HG03025 (cell line): Measurements from ENCODE around the gene TDRKH.

ENCODE experiments used
- ATAC-seq: cut with Tn5 transposase; IDR thresholded peaks from one replicate; pipeline ENCODE4 v1.9.1; 2021; ENCODE audit warnings: mild to moderate bottlenecking, moderate library complexity; ENCODE audit not compliant: unreplicated experiment, low FRiP score

TDRKH gene

GRCh38 chr1:151790071-151790939 lies at the start of gene TDRKH:
Gene TDRKH, minus strand, starts transcription at chr1:151790500. Its CDS starts 7,478 bp downstream, at chr1:151783022.
- peak; percentile 92 for ATAC-seq

GRCh38 chr1:151839457-151840403 lies 49.4 kb upstream of the TDRKH start, which contains the start of gene C2CD4D:
Gene C2CD4D, minus strand, starts transcription at chr1:151839820. Its CDS starts 831 bp downstream, at chr1:151838989.
- no peak for ATAC-seq

GRCh38 chr1:151839082-151839412 lies 48.7 kb upstream of the TDRKH start:
- ATAC-seq: no peak

GRCh38 chr1:151838222-151839081 lies 48.2 kb upstream of the TDRKH start:
- ATAC-seq: no peak

- no peak for ATAC-seq
Measured at GRCh38 chr1:151837884-151838221, 47.6 kb upstream of the TDRKH start.

GRCh38 chr1:151837197-151837596 lies 46.9 kb upstream of the TDRKH start:
- ATAC-seq: no peak

GRCh38 chr1:151835596-151835995 lies 45.3 kb upstream of the TDRKH start:
- ATAC-seq: no peak

- ATAC-seq: no peak
Measured at GRCh38 chr1:151834239-151834638, 43.9 kb upstream of the TDRKH start.

- no peak for ATAC-seq
Measured at GRCh38 chr1:151833172-151833900, 43.0 kb upstream of the TDRKH start.

GRCh38 chr1:151832318-151832980 lies 42.1 kb upstream of the TDRKH start:
- ATAC-seq: no peak

- ATAC-seq: no peak
Measured at GRCh38 chr1:151831605-151832004, 41.3 kb upstream of the TDRKH start, which contains the start of gene RORC. Gene RORC, minus strand, starts transcription at chr1:151831802. Its CDS starts 38 bp downstream, at chr1:151831764.

GRCh38 chr1:151831256-151831591 lies 40.9 kb upstream of the TDRKH start:
- ATAC-seq: no peak

GRCh38 chr1:151830055-151830454 lies 39.8 kb upstream of the TDRKH start:
- ATAC-seq: no peak

GRCh38 chr1:151829352-151830046 lies 39.2 kb upstream of the TDRKH start:
- ATAC-seq: no peak

GRCh38 chr1:151828921-151829320 lies 38.6 kb upstream of the TDRKH start:
- no peak for ATAC-seq

- no peak for ATAC-seq
Measured at GRCh38 chr1:151827853-151828252, 37.6 kb upstream of the TDRKH start.

GRCh38 chr1:151825751-151826660 lies 35.7 kb upstream of the TDRKH start:
- no peak for ATAC-seq

- no peak for ATAC-seq
Measured at GRCh38 chr1:151825204-151825603, 34.9 kb upstream of the TDRKH start.
